MCF 10A (cell line): ENCODE data around the gene CAMTA1. TPM values are rescaled to one million over a fixed set of nuclear protein-coding genes. Genes with fewer than 3 reads are reported as not detected.

Experiments
- BruUV-seq: library from RNA; stranded (reverse); fragments of 400-500 nt; replicated peaks from 2 replicates; lab custom pipeline; 2021; lab: Mats Ljungman, UMichigan
- CTCF ChIA-PET: fragments of 300-600 bp; sonication (Branson Sonifier 250); formaldehyde crosslinking; extraction: SDS; loops from one replicate; lab custom pipeline; 2021; ENCODE audit warnings: antibody characterized with exemption, inconsistent platforms; lab: Yijun Ruan, JAX
- POLR2A ChIA-PET: fragments of 300-600, 350-650 bp; sonication (Branson Sonifier 250); formaldehyde crosslinking; extraction: SDS; loops from one replicate; lab custom pipeline; 2020; ENCODE audit warnings: antibody characterized with exemption, inconsistent platforms; lab: Yijun Ruan, JAX
- DNase-seq: peaks from one replicate; pipeline ENCODE4 v3.0.0-alpha.2; 2018; ENCODE audit not compliant: unreplicated experiment
- H3K27ac Mint-ChIP-seq: one replicate; pipeline ENCODE4 v1.8.0; 2022; ENCODE audit warnings: mild to moderate bottlenecking, low read depth, mixed read lengths; ENCODE audit not compliant: unreplicated experiment
- H3K27me3 Mint-ChIP-seq: one replicate; pipeline ENCODE4 v1.8.0; 2022; ENCODE audit warnings: mixed read lengths; ENCODE audit not compliant: insufficient read depth, unreplicated experiment
- H3K36me3 Mint-ChIP-seq: one replicate; pipeline ENCODE4 v1.8.0; 2022; ENCODE audit warnings: mild to moderate bottlenecking, moderate library complexity, mixed read lengths; ENCODE audit not compliant: insufficient read depth, unreplicated experiment
- H3K4me1 Mint-ChIP-seq: one replicate; pipeline ENCODE4 v1.8.0; 2022; ENCODE audit warnings: mixed read lengths; ENCODE audit not compliant: insufficient read depth, unreplicated experiment
- H3K4me3 Mint-ChIP-seq: one replicate; pipeline ENCODE4 v1.8.0; 2022; ENCODE audit warnings: mild to moderate bottlenecking, moderate library complexity, mixed read lengths; ENCODE audit not compliant: unreplicated experiment
- H3K9me3 Mint-ChIP-seq: one replicate; pipeline ENCODE4 v1.8.0; 2022; ENCODE audit warnings: mixed read lengths; ENCODE audit not compliant: unreplicated experiment
- CTCF ChIP-seq: fragments of 200-600 bp; IDR thresholded peaks from one replicate; pipeline ENCODE4 v1.8.0; 2022; ENCODE audit warnings: antibody characterized with exemption, mild to moderate bottlenecking; ENCODE audit not compliant: unreplicated experiment
- intact Hi-C: fragments of 100-400 bp; cut with micrococcal nuclease; formaldehyde crosslinking; loops from 2 replicates; pipeline ENCODE4 v1.14.1; 2022
- total RNA-seq: library from RNA; stranded (reverse); gene quantifications from 2 replicates; pipeline ENCODE4 v1.2.3, GENCODE V29; 2022

CAMTA1 gene
- total RNA-seq, 1 experiment from 2014 or later, result 74.1 TPM

GRCh38 chr1:7108251-7108650 lies 323.0 kb downstream of the CAMTA1 start:
- CTCF ChIA-PET, result no interaction called here
- Mint-ChIP-seq H3K4me3 (no peak overlapping the region), H3K4me1 (no peaks in the 10 kb centered on the region), H3K9me3 (no peaks in the 10 kb centered on the region), H3K36me3 (no peaks in the 10 kb centered on the region), H3K27me3 (no peaks in the 10 kb centered on the region), H3K27ac (no peak overlapping the region)
- intact Hi-C loops, result no loop called here
- no peak for TF ChIP-seq CTCF
- POLR2A ChIA-PET, result no interaction called here
- no TSS peak for BruUV-seq
- no peak for DNase-seq

GRCh38 chr1:7109901-7110300 lies 324.6 kb downstream of the CAMTA1 start:
- Mint-ChIP-seq H3K36me3 (no peaks in the 10 kb centered on the region), H3K4me1 (no peaks in the 10 kb centered on the region), H3K4me3 (no peak overlapping the region), H3K27me3 (no peaks in the 10 kb centered on the region), H3K27ac (no peak overlapping the region), H3K9me3 (no peaks in the 10 kb centered on the region)
- ChIA-PET CTCF (no interaction called here), POLR2A (no interaction called here)
- no TSS peak for BruUV-seq
- no peak for TF ChIP-seq CTCF
- intact Hi-C loops, result no loop called here
- no peak for DNase-seq

DNA sequence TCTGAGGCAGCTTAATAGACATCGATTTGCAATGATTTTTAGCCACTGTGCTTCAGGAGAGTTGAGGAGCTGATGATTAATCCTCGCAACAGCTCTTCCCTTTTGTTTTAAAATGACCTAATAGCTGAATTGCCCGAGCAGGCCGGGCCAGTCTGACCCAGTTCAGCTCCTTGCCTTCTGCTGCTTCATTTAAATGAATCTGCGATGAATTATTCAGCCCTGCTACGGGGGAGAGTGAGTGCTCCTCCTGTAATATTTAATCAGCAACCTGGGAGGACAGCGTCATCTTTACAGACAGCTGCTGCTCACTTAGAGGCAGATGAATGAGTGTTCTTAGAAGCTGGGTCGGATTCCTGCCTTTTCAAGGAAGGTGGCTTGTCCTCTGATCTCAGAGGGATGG lies 325.1 kb downstream of the CAMTA1 start:
- Mint-ChIP-seq H3K4me3 (no peak overlapping the region), H3K27me3 (no peaks in the 10 kb centered on the region), H3K9me3 (no peaks in the 10 kb centered on the region), H3K4me1 (no peaks in the 10 kb centered on the region), H3K36me3 (no peaks in the 10 kb centered on the region), H3K27ac (no peak overlapping the region)
- intact Hi-C loops, result no loop called here
- POLR2A ChIA-PET, result interaction anchor here (0.6 kb wide), 1 partner anchor 401 kb away, joined by 5 read pairs; no protein-coding TSS in a partner anchor
- no peak for DNase-seq
- BruUV-seq, result no TSS peak
- TF ChIP-seq CTCF, result no peak
- CTCF ChIA-PET, result no interaction called here

GRCh38 chr1:7111853-7112252 lies 326.6 kb downstream of the CAMTA1 start:
- no peak overlapping the region for H3K27ac Mint-ChIP-seq
- H3K36me3 Mint-ChIP-seq, result no peaks in the 10 kb centered on the region
- POLR2A ChIA-PET, result no interaction called here
- no peaks in the 10 kb centered on the region for H3K9me3 Mint-ChIP-seq
- intact Hi-C loops, result no loop called here
- DNase-seq, result peak; percentile 24
- no peak overlapping the region for H3K4me3 Mint-ChIP-seq
- no peak for TF ChIP-seq CTCF
- H3K27me3 Mint-ChIP-seq, result no peaks in the 10 kb centered on the region
- no peaks in the 10 kb centered on the region for H3K4me1 Mint-ChIP-seq
- CTCF ChIA-PET, result interaction anchor here (0.6 to 1.1 kb wide), 5 partner anchors 38 to 95 kb away, joined by 3 to 4 read pairs (median 4); no protein-coding TSS in a partner anchor
- no TSS peak for BruUV-seq
